ENCODE results near the gene CACNA1B.

GRCh38 chr9:138103111-138103848, 225.7 kb downstream of the CACNA1B start:
- TF ChIP-seq POLR2A (IDR thresholded peaks at IDR 0.05), result no peak
- TF ChIP-seq CTCF (IDR thresholded peaks at IDR 0.05), result no peak
- no peak for TF ChIP-seq EP300 (IDR thresholded peaks at IDR 0.05)
- no peak for TF ChIP-seq POLR2AphosphoS5 (IDR thresholded peaks at IDR 0.05)

Data from upper lobe of left lung (tissue), 4 donors.